PC-3 (cell line): ENCODE data around the gene TNRC18. TPM values are rescaled to one million over a fixed set of nuclear protein-coding genes. Genes with fewer than 3 reads are reported as not detected.

ENCODE experiments used
- ATAC-seq: fragments of 200-7000 bp; cut with Tn5 transposase; 2 replicates; pipeline ENCODE4 v1.9.1; 2020; ENCODE audit warnings: mild to moderate bottlenecking, moderate library complexity
- BruUV-seq: library from RNA; stranded (reverse); fragments of 400-500 nt; replicated peaks from 2 replicates; lab custom pipeline; 2021; lab: Mats Ljungman, UMichigan
- CTCF ChIA-PET: fragments of 300-600 bp; sonication (Branson Sonifier 250); formaldehyde crosslinking; loops from one replicate; lab custom pipeline; 2022; ENCODE audit warnings: antibody characterized with exemption; lab: Charles Lee
- POLR2A ChIA-PET: fragments of 300-600 bp; sonication (Branson Sonifier 250); formaldehyde crosslinking; loops from one replicate; lab custom pipeline; 2022; ENCODE audit warnings: antibody characterized with exemption; ENCODE audit not compliant: unreplicated experiment; lab: Charles Lee
- DNase-seq: peaks from one replicate; pipeline ENCODE4 v3.0.0-alpha.2; 2015
- H2AFZ ChIP-seq: fragments of 300-600 bp; sonication (generic); 2 replicates; pipeline ENCODE4 v1.6.0; 2016; ENCODE audit warnings: antibody characterized with exemption, low read length
- H3F3A ChIP-seq: fragments of 300-600 bp; sonication (generic); one replicate; pipeline ENCODE4 v1.6.0; 2017; ENCODE audit warnings: antibody characterized with exemption, low read length, control low read depth, mild to moderate bottlenecking; ENCODE audit not compliant: unreplicated experiment
- H3K27ac ChIP-seq: fragments of 300-600 bp; sonication (generic); 2 replicates; pipeline ENCODE4 v1.5.1; 2016; ENCODE audit warnings: mild to moderate bottlenecking, low read length
- H3K27me3 ChIP-seq: fragments of 300-600 bp; sonication (generic); 2 replicates; pipeline ENCODE4 v1.6.1; 2016; ENCODE audit warnings: low read length, mixed read lengths
- H3K36me3 ChIP-seq: fragments of 300-600 bp; sonication (generic); 2 replicates; pipeline ENCODE4 v1.6.1; 2016; ENCODE audit warnings: low read depth, mixed run types, low read length, mixed read lengths
- H3K4me1 ChIP-seq: fragments of 300-600 bp; sonication (generic); 2 replicates; pipeline ENCODE4 v1.5.1; 2016; ENCODE audit warnings: low read length; ENCODE audit not compliant: insufficient read depth
- H3K4me2 ChIP-seq: fragments of 300-600 bp; sonication (generic); 2 replicates; pipeline ENCODE4 v1.6.0; 2016; ENCODE audit warnings: low read length
- H3K4me3 ChIP-seq: fragments of 300-600 bp; sonication (generic); 2 replicates; pipeline ENCODE4 v1.5.1; 2016; ENCODE audit warnings: mild to moderate bottlenecking, low read length, mixed read lengths
- H3K79me2 ChIP-seq: fragments of 300-600 bp; sonication (generic); 2 replicates; pipeline ENCODE4 v1.6.1; 2017; ENCODE audit warnings: low read length, mixed read lengths
- H3K9ac ChIP-seq: fragments of 300-600 bp; sonication (generic); 2 replicates; pipeline ENCODE4 v1.6.0; 2016; ENCODE audit warnings: mild to moderate bottlenecking, low read length
- H3K9me2 ChIP-seq: fragments of 300-600 bp; sonication (generic); replicated peaks from 2 replicates; pipeline ENCODE4 v1.6.1; 2016; ENCODE audit warnings: mixed run types, low read length, mixed read lengths
- H3K9me3 ChIP-seq: fragments of 300-600 bp; sonication (generic); 2 replicates; pipeline ENCODE4 v1.6.1; 2016; ENCODE audit warnings: low read length, mixed read lengths
- H4K20me1 ChIP-seq: fragments of 300-600 bp; sonication (generic); 2 replicates; pipeline ENCODE4 v1.6.1; 2016; ENCODE audit warnings: low read length, mixed read lengths
- CTCF ChIP-seq: fragments of 300-600 bp; sonication (generic); conservative IDR thresholded peaks from 2 replicates; pipeline ENCODE4 v1.5.1; 2017; ENCODE audit warnings: antibody characterized with exemption, low read depth, mild to moderate bottlenecking, low read length
- EZH2 ChIP-seq: fragments of 300-600 bp; sonication (generic); IDR thresholded peaks from one replicate; pipeline ENCODE4 v1.6.1; 2017; ENCODE audit warnings: antibody characterized with exemption, mild to moderate bottlenecking, low read length; ENCODE audit not compliant: unreplicated experiment
- EZH2phosphoT487 ChIP-seq: fragments of 300-600 bp; sonication (generic); IDR thresholded peaks from 2 replicates; pipeline ENCODE4 v1.6.1; 2018; ENCODE audit warnings: mild to moderate bottlenecking, antibody characterized with exemption, low read length, borderline replicate concordance
- intact Hi-C: fragments of 100-400 bp; cut with micrococcal nuclease; formaldehyde crosslinking; loops from 2 replicates; pipeline ENCODE4 v1.9.0; 2023
- total RNA-seq: library from RNA; depleted of rRNA; stranded (reverse); fragments of >200 nt; gene quantifications from 2 replicates; pipeline ENCODE4 v1.2.3, GENCODE V29; 2014

Gene TNRC18
- total RNA-seq, 1 experiment from 2014 or later = 26.8 TPM

DNA sequence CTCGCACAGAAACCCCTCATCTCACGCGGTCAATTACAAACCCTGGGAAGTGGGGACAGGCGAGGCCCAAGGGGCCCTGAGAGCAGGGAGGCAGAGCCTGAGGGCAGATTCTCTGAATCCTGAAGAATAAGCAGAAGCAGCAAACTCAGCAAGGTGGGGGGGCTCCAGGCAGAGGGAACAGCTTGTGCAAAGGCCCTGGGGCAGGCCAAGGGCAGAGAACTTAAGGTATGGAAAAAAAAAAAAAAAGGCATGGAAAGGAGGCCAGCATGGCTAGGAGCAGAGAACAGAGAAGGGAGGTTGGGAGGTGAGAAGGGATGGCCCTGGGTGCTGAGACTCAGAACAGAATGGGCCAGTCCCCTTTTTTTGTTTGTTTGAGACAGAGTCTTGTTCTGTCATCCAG is 32.8 kb upstream of the TNRC18 start:
- Histone ChIP-seq H4K20me1 (no peaks in the 10 kb centered on the region), H3K36me3 (no peaks in the 10 kb centered on the region), H3K27ac (no peak overlapping the region), H3K9me3 (no peaks in the 10 kb centered on the region), H3K9me2 (no peaks in the 10 kb centered on the region), H2AFZ (no peak overlapping the region), H3K4me2 (no peak overlapping the region), H3K4me3 (no peak overlapping the region), H3K4me1 (no peaks in the 10 kb centered on the region), H3K27me3 (no peaks in the 10 kb centered on the region), H3K79me2 (no peaks in the 10 kb centered on the region), H3F3A (no peaks in the 10 kb centered on the region), H3K9ac (no peak overlapping the region)
- TF ChIP-seq EZH2 = no peak
- no peak for TF ChIP-seq CTCF
- TF ChIP-seq EZH2phosphoT487 = no peak
- intact Hi-C loops = no loop called here
- no TSS peak for BruUV-seq
- DNase-seq = no peak
- CTCF ChIA-PET = no interaction called here
- ATAC-seq = no peak
- POLR2A ChIA-PET = no interaction called here

DNA sequence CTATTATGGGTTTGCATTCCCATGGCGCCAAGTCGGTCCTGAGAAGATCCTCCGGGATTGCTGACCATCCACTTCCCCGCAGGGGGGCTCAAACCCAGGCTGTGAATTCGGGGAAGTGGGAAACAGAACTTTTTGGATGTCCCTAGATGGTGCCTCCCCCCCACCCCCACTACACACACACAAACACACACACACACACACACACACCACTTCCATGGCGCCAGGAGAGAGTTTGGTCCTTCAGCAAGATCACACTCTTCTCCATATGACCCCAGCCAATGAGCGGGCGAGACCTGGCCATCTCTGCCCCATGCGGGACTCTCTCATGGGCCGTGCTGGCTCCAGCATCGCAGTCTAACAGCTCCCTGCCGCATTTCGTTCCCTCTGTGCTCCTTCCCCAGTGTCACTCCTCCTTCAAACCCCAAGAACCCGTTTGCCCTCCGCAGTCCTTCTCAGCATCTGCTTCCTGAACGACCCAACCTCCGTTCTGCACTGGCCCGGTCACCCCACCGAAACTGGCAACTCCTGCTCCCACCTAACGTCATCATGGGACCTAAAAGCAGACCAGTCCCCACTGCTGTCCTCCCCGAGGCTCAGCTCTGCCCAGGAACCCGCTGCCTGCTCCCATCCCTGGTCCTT is 32.1 kb upstream of the TNRC18 start:
- no peaks in the 10 kb centered on the region for H3F3A ChIP-seq
- H3K4me2 ChIP-seq = no peak overlapping the region
- H3K9ac ChIP-seq = no peak overlapping the region
- H3K4me3 ChIP-seq = no peak overlapping the region
- no TSS peak for BruUV-seq
- H3K27ac ChIP-seq = no peak overlapping the region
- H3K4me1 ChIP-seq = no peaks in the 10 kb centered on the region
- intact Hi-C loops = no loop called here
- no peaks in the 10 kb centered on the region for H3K9me3 ChIP-seq
- no peaks in the 10 kb centered on the region for H3K79me2 ChIP-seq
- ATAC-seq (no peak), DNase-seq (no peak)
- H3K36me3 ChIP-seq = no peaks in the 10 kb centered on the region
- H4K20me1 ChIP-seq = no peaks in the 10 kb centered on the region
- POLR2A ChIA-PET = no interaction called here
- H3K27me3 ChIP-seq = no peaks in the 10 kb centered on the region
- CTCF ChIA-PET = no interaction called here
- no peaks in the 10 kb centered on the region for H3K9me2 ChIP-seq
- no peak for TF ChIP-seq EZH2phosphoT487
- TF ChIP-seq EZH2 = no peak
- no peak for TF ChIP-seq CTCF
- H2AFZ ChIP-seq = no peak overlapping the region

DNA sequence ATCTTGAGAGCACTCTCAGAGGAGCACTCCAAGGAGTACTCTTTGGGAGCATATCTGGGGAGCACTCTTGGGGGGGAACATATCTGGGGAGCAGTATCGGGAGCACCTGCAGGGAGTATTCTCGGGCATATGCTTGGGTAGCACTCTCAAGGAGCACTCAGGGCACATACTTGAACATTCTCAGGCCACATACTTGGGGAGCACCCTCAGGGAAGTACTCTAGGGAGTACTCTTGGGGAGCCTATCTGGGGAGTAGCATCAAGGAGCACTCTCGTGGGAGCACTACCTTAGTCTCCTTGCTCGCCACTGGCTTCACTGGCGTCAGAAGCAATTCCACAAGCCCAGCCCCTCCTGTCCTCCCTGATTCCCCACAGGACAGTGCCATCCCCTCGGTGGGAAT is 31.5 kb upstream of the TNRC18 start:
- BruUV-seq = no TSS peak
- ChIA-PET POLR2A (no interaction called here), CTCF (no interaction called here)
- Histone ChIP-seq H3K9me3 (no peaks in the 10 kb centered on the region), H4K20me1 (no peaks in the 10 kb centered on the region), H3K27me3 (no peaks in the 10 kb centered on the region), H2AFZ (no peak overlapping the region), H3K4me3 (no peak overlapping the region), H3K27ac (no peak overlapping the region), H3K79me2 (no peaks in the 10 kb centered on the region), H3K36me3 (no peaks in the 10 kb centered on the region), H3K4me1 (no peaks in the 10 kb centered on the region), H3K9ac (no peak overlapping the region), H3K4me2 (no peak overlapping the region), H3F3A (no peaks in the 10 kb centered on the region), H3K9me2 (no peaks in the 10 kb centered on the region)
- TF ChIP-seq EZH2 = no peak
- no peak for TF ChIP-seq EZH2phosphoT487
- no peak for TF ChIP-seq CTCF
- DNase-seq (no peak), ATAC-seq (no peak)
- intact Hi-C loops = no loop called here
